Pons (tissue), 1 donor: ENCODE data around the gene PABPN1.
A peak's percentile ranks its signal among the peaks of the same experiment; 100 is the strongest.
"Not testable (repeated sequence)": the region's sequence is repeated elsewhere in the genome, so short reads cannot be mapped to it uniquely, and the experiment has no call there.

ENCODE experiments used
- DNase-seq: peaks from one replicate; pipeline ENCODE4 v3.0.0-alpha.2; 2016; ENCODE audit warnings: low spot score

PABPN1 gene

DNA sequence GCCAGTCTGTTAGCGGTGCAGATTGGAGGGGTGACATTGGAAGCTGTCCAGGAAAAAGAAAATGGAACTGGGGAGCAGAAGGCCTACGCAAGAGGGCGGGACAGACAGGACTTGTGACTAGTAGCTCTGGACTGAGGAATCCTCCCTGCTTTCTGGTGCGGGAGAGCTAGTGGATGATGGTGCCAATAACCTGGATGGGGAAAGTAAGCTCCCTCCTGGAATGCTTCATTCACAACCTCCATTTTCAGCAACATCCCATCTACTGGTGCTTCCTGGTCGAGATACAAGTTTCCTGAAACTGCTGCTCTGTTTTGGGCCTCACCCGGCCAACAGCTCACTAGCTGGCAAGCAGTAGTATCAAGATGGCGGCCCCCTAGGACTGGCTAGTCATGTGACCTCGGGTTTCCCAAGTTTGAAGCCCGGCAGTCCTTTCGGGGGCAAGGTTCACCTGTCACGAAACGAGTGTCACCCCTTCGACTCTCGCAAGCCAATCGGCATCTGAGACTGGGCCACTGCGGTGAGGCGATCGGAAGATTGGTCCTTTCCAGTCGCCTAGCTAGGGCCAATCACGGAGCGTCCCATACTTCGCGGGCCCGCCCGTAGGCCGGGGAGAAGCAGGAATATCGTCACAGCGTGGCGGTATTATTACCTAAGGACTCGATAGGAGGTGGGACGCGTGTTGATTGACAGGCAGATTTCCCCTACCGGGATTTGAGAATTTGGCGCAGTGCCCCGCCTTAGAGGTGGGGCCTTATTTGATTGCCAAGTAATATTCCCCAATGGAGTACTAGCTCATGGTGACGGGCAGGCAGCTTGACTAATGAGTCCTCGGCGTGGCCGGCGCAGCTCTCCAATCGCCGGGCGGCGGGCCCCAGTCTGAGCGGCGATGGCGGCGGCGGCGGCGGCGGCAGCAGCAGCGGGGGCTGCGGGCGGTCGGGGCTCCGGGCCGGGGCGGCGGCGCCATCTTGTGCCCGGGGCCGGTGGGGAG is at the start of gene PABPN1:
Gene PABPN1, plus strand, starts transcription at position 874 of the 988 bp plus-strand sequence. Its CDS starts 13 bp downstream, at position 887.
- peak; percentile 100 for DNase-seq

DNA sequence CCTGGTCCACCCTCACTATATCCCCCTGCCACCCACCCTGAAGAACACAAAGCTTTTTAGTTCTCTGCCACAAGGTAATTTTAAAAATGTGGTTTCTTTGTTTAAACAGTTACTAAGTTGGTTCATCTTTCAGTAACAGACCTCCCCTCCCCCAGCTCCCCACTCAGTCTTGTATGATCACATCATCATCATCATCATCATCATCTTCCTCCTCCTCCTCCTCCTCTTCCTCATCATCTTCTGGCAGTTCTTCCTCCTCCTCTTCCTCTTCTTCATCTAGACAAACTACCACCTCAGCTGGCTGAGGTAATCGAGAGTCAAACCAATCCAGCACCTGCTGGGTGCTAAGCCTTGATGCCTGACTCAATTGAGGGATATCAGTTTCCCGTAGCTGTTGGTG is 45.8 kb upstream of the PABPN1 start:
- no peak for DNase-seq

DNA sequence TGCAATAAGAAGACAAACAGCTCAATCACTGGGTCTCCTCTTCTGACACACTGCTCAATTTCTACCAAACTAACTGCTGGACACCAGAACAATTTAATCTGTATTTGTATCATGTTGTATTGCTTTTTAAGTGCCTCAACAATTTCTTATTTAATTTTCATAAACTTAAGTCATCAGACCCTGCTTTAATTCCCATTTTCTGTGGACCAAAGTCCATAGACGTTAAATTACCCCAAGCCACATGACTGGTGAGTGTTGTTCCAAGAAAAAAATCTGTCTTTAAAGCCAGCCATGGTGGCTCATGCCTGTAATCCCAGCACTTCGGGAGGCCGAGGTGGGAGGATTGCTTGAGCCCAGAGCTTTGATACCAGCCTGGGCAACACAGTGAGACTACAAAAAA is 44.1 kb upstream of the PABPN1 start:
- no peak for DNase-seq

GRCh38 chr14:23277928-23278327 is 43.3 kb upstream of the PABPN1 start:
- DNase-seq = not testable (repeated sequence)

- DNase-seq = no peak
Observed at GRCh38 chr14:23281247-23281646, 40.0 kb upstream of the PABPN1 start.

GRCh38 chr14:23284654-23285529 is 36.4 kb upstream of the PABPN1 start:
- DNase-seq = peak; percentile 37

GRCh38 chr14:23285530-23286019 is 35.7 kb upstream of the PABPN1 start:
- DNase-seq = peak; percentile 42

DNA sequence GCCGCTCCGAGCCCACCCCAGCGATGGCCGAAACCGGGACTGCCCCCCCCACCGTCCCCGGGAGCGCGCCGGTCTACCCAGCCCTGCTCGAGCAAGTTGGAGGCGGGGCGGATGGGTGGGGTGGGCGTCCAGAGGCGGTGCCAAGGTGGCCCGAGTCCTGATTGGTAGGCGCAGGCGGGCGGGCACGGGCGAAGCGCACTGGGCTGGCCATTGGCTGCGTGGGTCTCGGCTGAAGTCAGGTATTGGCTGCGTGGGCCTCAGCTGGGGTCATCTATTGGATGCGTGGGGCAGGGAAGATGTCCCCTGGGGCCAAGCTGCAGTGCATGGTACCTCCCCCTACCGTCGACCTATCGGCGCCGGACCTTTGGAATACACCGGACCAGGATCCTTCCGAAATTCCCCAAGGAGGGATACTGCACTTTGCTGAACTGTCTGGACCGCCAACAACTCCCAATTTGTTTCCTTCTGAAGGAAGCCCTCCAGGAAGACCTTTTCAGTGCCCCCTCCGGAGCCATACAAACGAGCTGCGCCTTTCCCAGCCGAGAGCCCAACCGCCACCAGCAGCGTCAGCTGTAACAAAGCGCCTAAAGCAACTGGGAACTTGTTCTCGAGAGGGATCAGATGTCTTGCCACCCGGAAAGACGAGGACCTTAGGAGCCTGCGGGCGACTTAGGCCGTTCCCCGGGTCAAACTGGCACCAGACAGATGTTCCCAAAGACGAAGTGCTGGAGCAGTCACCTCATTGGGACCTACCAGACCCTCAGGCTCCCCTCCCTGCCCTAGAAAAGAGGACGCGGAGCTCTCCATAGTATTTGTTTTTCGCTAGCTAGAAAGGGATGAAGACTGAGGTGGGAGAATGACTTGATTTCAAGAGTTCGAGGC is 35.0 kb upstream of the PABPN1 start, which contains the start of gene HOMEZ:
Gene HOMEZ, minus strand, starts transcription at position 113 of the 882 bp plus-strand sequence. CDS start 180 bp downstream, outside the sequence.
- DNase-seq = peak; percentile 98

- no peak for DNase-seq
Observed at GRCh38 chr14:23286902-23287479, 34.3 kb upstream of the PABPN1 start.

GRCh38 chr14:23294734-23295561 is 26.3 kb upstream of the PABPN1 start:
- peak; percentile 76 for DNase-seq

GRCh38 chr14:23296012-23296777 is 25.1 kb upstream of the PABPN1 start:
- peak; percentile 76 for DNase-seq

DNA sequence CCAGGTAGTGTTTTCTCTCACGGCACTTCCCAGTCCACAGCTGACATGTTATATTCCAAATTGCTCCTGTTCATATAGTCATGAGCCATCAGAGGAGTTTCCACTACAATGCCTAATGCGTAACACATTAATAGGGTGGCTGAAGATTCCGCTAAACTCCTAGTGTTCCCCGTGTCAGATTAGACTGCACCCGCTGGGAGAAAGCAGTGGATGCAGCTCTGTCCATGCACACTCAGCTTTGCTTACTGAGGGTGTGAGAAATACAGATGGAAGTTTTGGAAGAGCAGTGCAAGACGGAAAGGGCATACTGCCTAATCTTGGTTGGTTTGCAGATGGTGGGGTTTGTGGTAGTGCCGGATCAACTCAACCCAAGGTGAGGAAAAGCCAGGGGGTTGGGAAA is 24.2 kb upstream of the PABPN1 start:
- no peak for DNase-seq

- DNase-seq = no peak
Observed at GRCh38 chr14:23297611-23298277, 23.5 kb upstream of the PABPN1 start.

DNA sequence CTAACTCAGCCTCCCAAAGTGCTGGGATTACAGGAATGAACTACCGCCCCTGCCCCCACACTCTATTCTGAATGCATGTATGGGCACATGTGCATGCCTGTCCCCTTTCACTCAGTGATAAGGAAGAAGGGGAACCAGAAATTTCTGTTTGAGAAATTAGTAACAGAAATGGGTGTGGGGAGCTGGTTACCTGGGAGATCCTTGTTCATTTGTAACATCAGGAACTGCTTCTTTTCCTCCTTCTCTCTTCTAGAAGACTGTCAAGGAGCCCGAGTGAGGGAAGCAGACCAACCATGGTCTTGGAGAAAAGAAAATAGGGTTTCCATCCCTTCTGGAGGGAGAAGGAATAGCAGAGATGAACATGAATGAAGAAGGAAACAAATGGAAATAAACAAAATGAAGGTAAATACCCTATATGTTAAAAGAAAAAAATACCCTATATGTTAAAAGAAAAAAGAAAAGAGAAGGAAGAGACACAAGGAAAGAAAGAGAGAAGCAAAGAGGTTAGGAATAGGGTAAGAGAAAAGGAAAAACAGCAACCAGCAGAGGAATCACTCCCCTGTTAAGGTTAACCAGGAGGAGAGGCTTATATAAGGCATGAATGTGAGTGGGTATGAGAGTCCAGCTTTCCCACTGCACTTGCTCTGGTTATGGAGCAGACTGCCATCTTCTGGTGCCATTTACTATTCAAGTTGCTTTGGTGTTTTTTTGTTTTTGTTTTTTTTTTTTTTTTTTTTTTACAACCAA is 21.9 kb upstream of the PABPN1 start:
- peak; percentile 90 for DNase-seq

GRCh38 chr14:23299986-23300686 is 21.1 kb upstream of the PABPN1 start:
- DNase-seq = no peak

- DNase-seq = peak; percentile 68
Observed at GRCh38 chr14:23300687-23301223, 20.5 kb upstream of the PABPN1 start.
